RWPE2 (cell line): ENCODE results near the gene NAV2.

Experiments used
- ATAC-seq: fragments of 200-7000 bp; cut with Tn5 transposase; 3 replicates; pipeline ENCODE4 v1.9.1; 2021; ENCODE audit warnings: low read depth
- DNase-seq: peaks from one replicate; pipeline ENCODE4 v3.0.0-alpha.2; 2020; ENCODE audit warnings: low spot score
- H3K27ac ChIP-seq: fragments of 450-650 bp; 2 replicates; pipeline ENCODE4 v1.5.1; 2017; ENCODE audit warnings: mild to moderate bottlenecking; ENCODE audit not compliant: poor library complexity, severe bottlenecking
- H3K27me3 ChIP-seq: fragments of 250-450 bp; sonication (Bioruptor Pico); 2 replicates; pipeline ENCODE4 v1.5.1; 2021; ENCODE audit warnings: mild to moderate bottlenecking, moderate library complexity; ENCODE audit not compliant: insufficient read depth, poor library complexity, severe bottlenecking
- H3K36me3 ChIP-seq: fragments of 250-450 bp; sonication (Bioruptor Pico); 2 replicates; pipeline ENCODE4 v1.5.1; 2020; ENCODE audit warnings: low read depth, mild to moderate bottlenecking, moderate library complexity
- H3K4me1 ChIP-seq: fragments of 250-450 bp; sonication (Bioruptor Pico); 2 replicates; pipeline ENCODE4 v1.5.1; 2021; ENCODE audit warnings: mild to moderate bottlenecking, moderate library complexity; ENCODE audit not compliant: insufficient read depth, poor library complexity, severe bottlenecking
- H3K4me3 ChIP-seq: fragments of 250-450 bp; sonication (Bioruptor Pico); 2 replicates; pipeline ENCODE4 v1.5.1; 2021; ENCODE audit warnings: mild to moderate bottlenecking, moderate library complexity; ENCODE audit not compliant: severe bottlenecking
- H3K9me3 ChIP-seq: fragments of 250-450 bp; sonication (Bioruptor Pico); 2 replicates; pipeline ENCODE4 v1.5.1; 2021; ENCODE audit warnings: mild to moderate bottlenecking, moderate library complexity; ENCODE audit not compliant: severe bottlenecking
- TF ChIP-seq, protein P1 (sequence below): fragments of 450-650 bp; IDR thresholded peaks from one replicate; pipeline ENCODE4 v1.5.1; 2017; ENCODE audit warnings: mild to moderate bottlenecking, moderate library complexity; ENCODE audit not compliant: poor library complexity, severe bottlenecking

NAV2 gene

DNA sequence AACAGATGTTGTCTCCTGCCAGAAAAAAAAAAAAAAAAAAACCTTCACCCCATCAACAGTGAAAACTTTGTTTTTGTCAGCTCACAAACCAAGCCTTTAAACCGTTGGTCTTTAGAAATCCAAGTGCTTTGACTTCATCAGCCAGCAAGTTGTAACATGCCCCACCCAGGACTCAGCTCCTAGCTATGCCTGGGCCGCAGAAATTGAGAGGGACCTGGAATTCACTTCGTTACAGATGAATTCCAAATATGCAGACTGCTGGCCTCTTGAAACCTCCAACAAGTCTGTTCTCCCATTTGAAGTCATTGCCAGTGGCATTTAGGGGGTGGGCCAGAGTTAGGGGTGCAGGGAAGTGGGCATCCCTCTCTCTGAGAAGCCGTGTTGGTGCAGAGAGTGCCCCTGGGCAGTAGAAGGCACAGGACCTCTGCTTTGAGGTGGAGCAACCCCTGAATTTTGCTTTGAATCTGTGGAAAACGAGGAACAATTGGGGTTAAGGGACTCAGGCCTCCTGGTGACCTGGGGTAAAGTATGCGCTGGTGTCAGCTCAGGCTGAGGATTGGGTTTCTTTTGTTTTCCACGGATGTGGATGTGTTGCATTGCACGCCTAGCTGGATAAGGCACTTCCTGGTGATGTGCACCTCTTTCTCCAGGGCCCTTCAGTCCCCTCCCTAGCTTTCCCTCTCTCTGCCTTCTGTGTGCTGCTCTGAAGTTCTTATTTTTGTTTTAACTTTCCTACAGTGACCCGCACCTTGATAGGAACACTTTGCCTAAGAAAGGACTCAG lies 338.1 kb downstream of the NAV2 start:
- DNase-seq (peak; percentile 84), ATAC-seq (peak; percentile 84)
- Histone ChIP-seq H3K9me3 (no peaks in the 10 kb centered on the region), H3K4me3 (no peak overlapping the region), H3K27me3 (no peaks in the 10 kb centered on the region), H3K36me3 (peaks cover 77% of the 10 kb centered on the region), H3K27ac (peak overlapping the region; percentile 94), H3K4me1 (peaks cover 48% of the 10 kb centered on the region)
- TF ChIP-seq, protein P1, sequence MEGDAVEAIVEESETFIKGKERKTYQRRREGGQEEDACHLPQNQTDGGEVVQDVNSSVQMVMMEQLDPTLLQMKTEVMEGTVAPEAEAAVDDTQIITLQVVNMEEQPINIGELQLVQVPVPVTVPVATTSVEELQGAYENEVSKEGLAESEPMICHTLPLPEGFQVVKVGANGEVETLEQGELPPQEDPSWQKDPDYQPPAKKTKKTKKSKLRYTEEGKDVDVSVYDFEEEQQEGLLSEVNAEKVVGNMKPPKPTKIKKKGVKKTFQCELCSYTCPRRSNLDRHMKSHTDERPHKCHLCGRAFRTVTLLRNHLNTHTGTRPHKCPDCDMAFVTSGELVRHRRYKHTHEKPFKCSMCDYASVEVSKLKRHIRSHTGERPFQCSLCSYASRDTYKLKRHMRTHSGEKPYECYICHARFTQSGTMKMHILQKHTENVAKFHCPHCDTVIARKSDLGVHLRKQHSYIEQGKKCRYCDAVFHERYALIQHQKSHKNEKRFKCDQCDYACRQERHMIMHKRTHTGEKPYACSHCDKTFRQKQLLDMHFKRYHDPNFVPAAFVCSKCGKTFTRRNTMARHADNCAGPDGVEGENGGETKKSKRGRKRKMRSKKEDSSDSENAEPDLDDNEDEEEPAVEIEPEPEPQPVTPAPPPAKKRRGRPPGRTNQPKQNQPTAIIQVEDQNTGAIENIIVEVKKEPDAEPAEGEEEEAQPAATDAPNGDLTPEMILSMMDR, result no peak

DNA sequence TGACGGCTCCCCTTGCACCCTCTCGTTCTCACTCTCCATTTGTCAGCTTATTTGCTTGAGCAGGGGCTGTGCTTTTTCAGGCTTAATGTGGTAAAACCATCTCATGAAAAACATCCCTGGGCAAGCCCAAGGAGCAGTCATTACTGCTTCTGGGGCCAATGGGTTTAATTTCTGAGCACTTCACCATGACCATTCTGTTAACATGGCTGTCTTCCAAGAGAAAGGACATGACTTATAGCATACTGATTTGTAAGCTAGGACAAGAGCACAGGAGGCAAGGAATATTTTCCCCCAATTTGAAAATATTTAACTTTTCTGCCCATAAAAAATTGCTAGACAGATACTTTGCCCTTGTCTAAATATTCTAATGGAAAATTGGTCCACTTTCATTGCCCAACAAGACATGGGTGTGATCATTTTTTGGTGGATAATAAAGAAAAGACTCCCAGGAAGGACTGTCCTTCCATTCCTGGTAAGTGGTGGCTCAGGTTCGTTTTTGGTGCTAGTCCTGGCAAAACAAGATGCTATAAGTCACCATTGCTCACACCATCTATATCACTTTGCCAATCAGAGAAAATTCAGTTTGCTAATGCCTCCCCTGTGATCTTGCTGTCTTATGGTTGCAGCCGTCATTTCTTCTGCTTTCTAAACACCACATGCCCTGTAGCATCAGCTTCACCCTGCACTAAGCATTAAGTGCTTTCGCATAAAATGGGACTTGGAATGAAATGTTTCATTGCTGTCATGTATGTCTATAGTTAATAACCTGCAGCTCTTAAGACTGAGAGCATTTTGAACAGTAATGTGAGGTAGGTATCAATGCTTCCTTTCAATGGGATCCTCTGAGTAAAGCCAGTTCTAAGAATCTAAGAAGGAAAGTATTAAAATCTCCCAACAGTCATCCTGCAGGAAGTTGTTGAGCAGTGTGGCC lies 339.1 kb downstream of the NAV2 start:
- Histone ChIP-seq H3K36me3 (peaks cover 79% of the 10 kb centered on the region), H3K9me3 (no peaks in the 10 kb centered on the region), H3K27me3 (no peaks in the 10 kb centered on the region), H3K27ac (peak overlapping the region; percentile 94), H3K4me1 (peaks cover 54% of the 10 kb centered on the region), H3K4me3 (no peak overlapping the region)
- DNase-seq, result no peak
- TF ChIP-seq, protein P1, result no peak
- ATAC-seq, result no peak

DNA sequence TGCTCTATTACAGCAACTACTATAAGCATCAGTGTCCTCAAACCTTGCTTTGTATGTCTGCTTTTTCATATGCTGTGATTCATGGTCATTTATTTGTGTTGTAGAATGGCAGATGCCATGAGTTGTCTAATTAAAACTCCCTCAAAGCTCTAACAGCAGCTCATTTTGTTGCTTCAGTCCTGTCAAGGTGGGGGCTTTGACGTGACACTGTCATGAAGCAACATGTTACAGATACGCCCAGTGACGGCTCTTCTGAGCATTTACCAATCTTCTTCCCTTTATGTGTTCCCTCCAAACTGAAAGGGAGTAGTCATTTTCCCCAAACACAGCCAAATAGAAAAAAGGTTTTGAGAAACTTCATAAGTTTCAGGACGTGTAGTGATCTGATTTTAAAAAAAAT lies 340.9 kb downstream of the NAV2 start:
- H3K9me3 ChIP-seq, result no peaks in the 10 kb centered on the region
- no peaks in the 10 kb centered on the region for H3K27me3 ChIP-seq
- no peak overlapping the region for H3K27ac ChIP-seq
- TF ChIP-seq, protein P1, result no peak
- H3K36me3 ChIP-seq, result peaks cover 88% of the 10 kb centered on the region
- DNase-seq (no peak), ATAC-seq (no peak)
- no peak overlapping the region for H3K4me3 ChIP-seq
- H3K4me1 ChIP-seq, result peaks cover 53% of the 10 kb centered on the region

DNA sequence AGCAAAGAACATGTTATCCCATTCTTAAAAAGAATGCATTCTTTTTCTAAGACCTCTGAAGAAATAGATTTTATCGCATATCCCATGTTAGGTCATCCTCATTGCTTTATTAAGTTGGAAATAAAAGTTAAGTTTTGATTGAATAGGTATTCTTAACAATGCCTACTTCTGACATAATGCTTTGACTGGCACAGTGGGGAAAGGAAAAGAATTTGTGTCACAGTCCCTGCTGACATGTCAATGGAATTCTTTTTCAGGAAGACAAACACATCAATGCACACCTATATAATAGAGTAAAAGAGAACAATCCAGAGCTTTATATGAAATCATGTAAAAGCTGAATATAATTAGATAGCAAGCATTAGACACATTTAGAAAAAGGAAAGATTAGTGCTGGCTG lies 341.9 kb downstream of the NAV2 start:
- ATAC-seq (no peak), DNase-seq (no peak)
- Histone ChIP-seq H3K4me1 (peaks cover 49% of the 10 kb centered on the region), H3K4me3 (no peak overlapping the region), H3K27me3 (no peaks in the 10 kb centered on the region), H3K36me3 (peaks cover 79% of the 10 kb centered on the region), H3K27ac (peak overlapping the region; percentile 71), H3K9me3 (no peaks in the 10 kb centered on the region)
- TF ChIP-seq, protein P1, result no peak
